Measurements from ENCODE around the gene LPCAT1. TPM values are rescaled to one million over a fixed set of nuclear protein-coding genes. Genes with fewer than 3 reads are reported as not detected.

Gene LPCAT1
- total and polyA plus RNA-seq, 2 donors (not counting 3 experiments of a cell fraction or from before 2014, with no cell fraction given) = 28.9 to 57.2 TPM

DNA sequence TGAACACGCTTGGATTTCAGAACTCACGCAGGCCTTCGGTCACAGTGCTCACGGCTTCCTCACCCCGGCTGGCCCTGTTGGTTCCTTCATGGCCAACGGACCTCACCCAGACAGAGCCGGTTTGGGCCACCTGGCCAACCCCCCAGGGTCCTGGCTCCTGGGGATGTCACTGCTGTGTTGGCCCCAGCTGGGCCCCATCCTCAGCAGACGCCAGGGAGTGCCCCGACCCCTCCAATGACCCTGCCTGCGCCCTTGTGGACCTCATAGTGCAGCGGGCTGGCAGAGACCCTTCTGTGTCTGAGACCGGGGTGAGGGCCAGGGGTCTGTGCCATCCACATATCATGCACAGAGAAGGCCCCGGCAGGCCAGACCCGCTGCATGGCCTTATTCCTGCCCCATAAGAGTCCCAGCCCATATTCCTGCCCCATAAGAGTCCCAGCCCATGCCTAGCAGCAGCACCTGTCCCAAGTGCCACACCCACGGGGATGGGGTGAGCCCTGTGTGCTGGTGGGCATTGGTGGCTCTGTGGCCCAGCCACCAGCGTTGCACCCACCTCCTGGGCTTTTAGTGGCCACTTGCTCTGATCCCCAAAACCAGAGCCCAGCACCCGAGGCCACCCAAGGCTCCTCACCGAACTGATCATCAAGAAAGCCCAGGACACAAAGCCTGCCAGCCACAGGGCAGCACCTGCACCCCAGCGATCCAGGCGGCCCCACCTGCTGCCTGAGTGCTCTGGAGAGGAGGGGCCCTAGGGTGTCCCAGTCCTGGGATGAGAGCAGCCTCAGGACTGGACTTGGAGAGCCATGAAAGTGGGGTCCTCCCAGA, 1.3 kb upstream of the LPCAT1 start:
- ChIA-PET CTCF (interaction anchor here (0.8 kb wide), 1 partner anchor 19 kb away, joined by 3 read pairs; no protein-coding TSS in a partner anchor), POLR2A (interaction anchor here (1.8 kb wide), 1 partner anchor 8 kb away, joined by 8 read pairs; no protein-coding TSS in a partner anchor)
- intact Hi-C loops (cut with micrococcal nuclease) = no loop called here
- TF ChIP-seq POLR2AphosphoS5 (IDR thresholded peaks at IDR 0.05; ENCODE audit: insufficient read depth, low read depth, low read length) (no peak), EZH2 (IDR thresholded peaks at IDR 0.05; ENCODE audit: borderline replicate concordance, low read depth, low read length, severe bottlenecking) (no peak), GATA2 (IDR thresholded peaks at IDR 0.05; ENCODE audit: insufficient read depth, insufficient read length, low read depth, low read length) (no peak), MYC (IDR thresholded peaks at IDR 0.05; ENCODE audit: low read depth, low read length) (no peak), FOS (IDR thresholded peaks at IDR 0.05; ENCODE audit: borderline replicate concordance, insufficient read depth, low read length) (no peak), POLR2A (IDR thresholded peaks at IDR 0.05; ENCODE audit: low read depth, low read length) (no peak), JUN (IDR thresholded peaks at IDR 0.05; ENCODE audit: borderline replicate concordance, insufficient read depth, insufficient read length, low read depth) (no peak)
- TF ChIP-seq, protein P1, sequence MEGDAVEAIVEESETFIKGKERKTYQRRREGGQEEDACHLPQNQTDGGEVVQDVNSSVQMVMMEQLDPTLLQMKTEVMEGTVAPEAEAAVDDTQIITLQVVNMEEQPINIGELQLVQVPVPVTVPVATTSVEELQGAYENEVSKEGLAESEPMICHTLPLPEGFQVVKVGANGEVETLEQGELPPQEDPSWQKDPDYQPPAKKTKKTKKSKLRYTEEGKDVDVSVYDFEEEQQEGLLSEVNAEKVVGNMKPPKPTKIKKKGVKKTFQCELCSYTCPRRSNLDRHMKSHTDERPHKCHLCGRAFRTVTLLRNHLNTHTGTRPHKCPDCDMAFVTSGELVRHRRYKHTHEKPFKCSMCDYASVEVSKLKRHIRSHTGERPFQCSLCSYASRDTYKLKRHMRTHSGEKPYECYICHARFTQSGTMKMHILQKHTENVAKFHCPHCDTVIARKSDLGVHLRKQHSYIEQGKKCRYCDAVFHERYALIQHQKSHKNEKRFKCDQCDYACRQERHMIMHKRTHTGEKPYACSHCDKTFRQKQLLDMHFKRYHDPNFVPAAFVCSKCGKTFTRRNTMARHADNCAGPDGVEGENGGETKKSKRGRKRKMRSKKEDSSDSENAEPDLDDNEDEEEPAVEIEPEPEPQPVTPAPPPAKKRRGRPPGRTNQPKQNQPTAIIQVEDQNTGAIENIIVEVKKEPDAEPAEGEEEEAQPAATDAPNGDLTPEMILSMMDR (IDR thresholded peaks at IDR 0.05; ENCODE audit: extremely low read depth in 1 of 2, insufficient read depth in 1 of 2, low read depth in 1 of 2, low read length in 2 of 2) = no peak
- TF ChIP-seq, protein P2, sequence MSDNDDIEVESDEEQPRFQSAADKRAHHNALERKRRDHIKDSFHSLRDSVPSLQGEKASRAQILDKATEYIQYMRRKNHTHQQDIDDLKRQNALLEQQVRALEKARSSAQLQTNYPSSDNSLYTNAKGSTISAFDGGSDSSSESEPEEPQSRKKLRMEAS (IDR thresholded peaks at IDR 0.05; ENCODE audit: insufficient read depth, insufficient read length) = no peak
- FAIRE-seq (no peak), DNase-seq (ENCODE audit: low read depth, low spot score) (no peak)
- no peaks in the 10 kb centered on the region for H4K20me1 ChIP-seq (replicated peaks; ENCODE audit: control insufficient read depth, extremely low read depth, insufficient read depth, low read length)
- H3K9me1 ChIP-seq (replicated peaks; ENCODE audit: control insufficient read depth, extremely low read depth, insufficient read depth, low read length) = no peaks in the 10 kb centered on the region
- no peak overlapping the region for H3K9ac ChIP-seq (replicated peaks; ENCODE audit: extremely low read depth, insufficient read depth, low read length)
- dilution Hi-C loops (cut with MboI; ENCODE audit: extremely low pct_ligation_motif_present, low sequenced_read_pairs) = no loop called here
- H3K4me2 ChIP-seq (ENCODE audit: insufficient read depth, low read length) = no peak overlapping the region
- H3K4me3 ChIP-seq (replicated peaks in 1 of 3; ENCODE audit: insufficient read depth in 1 of 3, low read depth in 1 of 3, low read length in 3 of 3) = no peak overlapping the region
- no peak overlapping the region for H2AFZ ChIP-seq (ENCODE audit: low read depth, low read length)
- peaks cover 33% of the 10 kb centered on the region for H3K79me2 ChIP-seq (ENCODE audit: control insufficient read depth, insufficient read depth, low read length)
- H3K27ac ChIP-seq (ENCODE audit: insufficient read depth, low read depth, low read length) = no peak overlapping the region
- H3K27me3 ChIP-seq (ENCODE audit: control insufficient read depth in 2 of 2, insufficient read depth in 2 of 2, low read length in 2 of 2) = peaks cover 0 to 1% of the 10 kb centered on the region in 2 experiments
- H3K36me3 ChIP-seq (ENCODE audit: control insufficient read depth in 2 of 2, extremely low read depth in 1 of 2, insufficient read depth in 2 of 2, low read length in 2 of 2) = peaks cover 0 to 6% of the 10 kb centered on the region in 2 experiments
- no peaks in the 10 kb centered on the region for H3K9me3 ChIP-seq (replicated peaks; ENCODE audit: control insufficient read depth, insufficient read depth, low read length)
- no TSS peak for BruUV-seq (replicated peaks)
- peaks cover 16% of the 10 kb centered on the region for H3K4me1 ChIP-seq (ENCODE audit: control insufficient read depth, extremely low read depth, insufficient read depth, low read length)
